IMR-90 (cell line): ENCODE data around the gene TBX1. TPM values are rescaled to one million over a fixed set of nuclear protein-coding genes. Genes with fewer than 3 reads are reported as not detected.

Experiments
- ATAC-seq: fragments of 200-7000 bp; cut with Tn5 transposase; 2 replicates; pipeline ENCODE4 v1.9.1; 2020; ENCODE audit warnings: low read depth, mild to moderate bottlenecking, moderate library complexity
- BruUV-seq: library from RNA; stranded (reverse); fragments of 400-500 nt; replicated peaks from 2 replicates; lab custom pipeline; 2021; lab: Mats Ljungman, UMichigan
- CTCF ChIA-PET: fragments of 300-600 bp; formaldehyde crosslinking; extraction: SDS; loops from one replicate; lab custom pipeline; 2021; ENCODE audit warnings: antibody characterized with exemption; lab: Yijun Ruan, JAX
- POLR2A ChIA-PET: fragments of 300-600 bp; sonication (Branson Sonifier 250); formaldehyde crosslinking; loops from one replicate; lab custom pipeline; 2022; ENCODE audit warnings: antibody characterized with exemption; ENCODE audit not compliant: unreplicated experiment; lab: Charles Lee
- DNase-seq: peaks from one replicate; pipeline ENCODE4 v3.0.0; 2013
- H2AFZ ChIP-seq: replicated peaks from 2 replicates; pipeline ENCODE3; 2013; ENCODE audit warnings: low read length, mild to moderate bottlenecking; ENCODE audit not compliant: poor library complexity
- H2AK5ac ChIP-seq: 2 replicates; pipeline ENCODE4 v1.6.1; 2013; ENCODE audit warnings: low read depth, low read length, inconsistent platforms
- H2AK9ac ChIP-seq: replicated peaks from 2 replicates; pipeline ENCODE3; 2013; ENCODE audit warnings: mild to moderate bottlenecking, low read depth, low read length, moderate library complexity; ENCODE audit not compliant: poor library complexity
- H2BK120ac ChIP-seq: 2 replicates; pipeline ENCODE4 v1.6.1; 2013; ENCODE audit warnings: low read depth, low read length, inconsistent platforms
- H2BK15ac ChIP-seq: 3 replicates; pipeline ENCODE4 v1.6.1; 2013; ENCODE audit warnings: low read depth, low read length, inconsistent platforms
- H2BK20ac ChIP-seq: 2 replicates; pipeline ENCODE4 v1.6.1; 2013; ENCODE audit warnings: low read depth, mild to moderate bottlenecking, inconsistent platforms, low read length, moderate library complexity
- H2BK5ac ChIP-seq: 2 replicates; pipeline ENCODE4 v1.6.1; 2013; ENCODE audit warnings: mild to moderate bottlenecking, low read depth, low read length, inconsistent platforms; ENCODE audit not compliant: poor library complexity, severe bottlenecking
- H3K14ac ChIP-seq: replicated peaks from 2 replicates; pipeline ENCODE4 v1.6.1; 2013; ENCODE audit warnings: low read depth, low read length, inconsistent platforms
- H3K18ac ChIP-seq: 2 replicates; pipeline ENCODE4 v1.6.1; 2013; ENCODE audit warnings: low read depth, low read length, control low read depth
- H3K23ac ChIP-seq: 2 replicates; pipeline ENCODE4 v1.6.1; 2013; ENCODE audit warnings: low read depth, low read length, inconsistent platforms
- H3K27ac ChIP-seq: 2 replicates; pipeline ENCODE4 v1.5.1; 2013; ENCODE audit warnings: mild to moderate bottlenecking, control low read depth, low read length; ENCODE audit not compliant: insufficient read depth
- H3K27me3 ChIP-seq: 2 replicates; pipeline ENCODE4 v1.6.1; 2013; ENCODE audit warnings: low read length; ENCODE audit not compliant: control insufficient read depth, insufficient read depth
- H3K36me3 ChIP-seq: 2 replicates; pipeline ENCODE4 v1.6.1; 2013; ENCODE audit warnings: low read length, mixed read lengths; ENCODE audit not compliant: control insufficient read depth, insufficient read depth
- H3K4ac ChIP-seq: 2 replicates; pipeline ENCODE4 v1.6.1; 2013; ENCODE audit warnings: low read depth, low read length, inconsistent platforms
- H3K4me1 ChIP-seq: 2 replicates; pipeline ENCODE4 v1.6.1; 2013; ENCODE audit warnings: low read length, mixed read lengths; ENCODE audit not compliant: control insufficient read depth, insufficient read depth
- H3K4me2 ChIP-seq: 2 replicates; pipeline ENCODE4 v1.6.1; 2013; ENCODE audit warnings: low read depth, mild to moderate bottlenecking, control low read depth, low read length, moderate library complexity
- H3K4me3 ChIP-seq: 2 replicates; pipeline ENCODE4 v1.5.1; 2013; ENCODE audit warnings: low read depth, mild to moderate bottlenecking, control low read depth, low read length, moderate library complexity; ENCODE audit not compliant: insufficient read depth
- H3K56ac ChIP-seq: 2 replicates; pipeline ENCODE4 v1.6.1; 2013; ENCODE audit warnings: low read length, inconsistent platforms; ENCODE audit not compliant: insufficient read depth; ENCODE audit errors: extremely low read depth
- H3K79me1 ChIP-seq, 2 experiments: 2 replicates each; pipeline ENCODE4 v1.6.1; 2013; ENCODE audit warnings: low read length in 2 of 2, inconsistent platforms in 1 of 2, low read depth in 1 of 2
- H3K9ac ChIP-seq: 2 replicates; pipeline ENCODE4 v1.6.1; 2013; ENCODE audit warnings: low read depth, low read length, control low read depth
- H3K9me1 ChIP-seq: 2 replicates; pipeline ENCODE4 v1.6.1; 2013; ENCODE audit warnings: low read length, inconsistent platforms; ENCODE audit not compliant: insufficient read depth
- H3K9me3 ChIP-seq: 2 replicates; pipeline ENCODE4 v1.6.1; 2013; ENCODE audit warnings: low read length; ENCODE audit not compliant: control insufficient read depth, insufficient read depth
- H4K20me1 ChIP-seq: 2 replicates; pipeline ENCODE4 v1.6.1; 2013; ENCODE audit warnings: low read length, inconsistent platforms; ENCODE audit not compliant: insufficient read depth
- H4K5ac ChIP-seq: 2 replicates; pipeline ENCODE4 v1.6.1; 2013; ENCODE audit warnings: mild to moderate bottlenecking, low read depth, low read length, control low read depth
- H4K8ac ChIP-seq, 2 experiments: 2 replicates each; pipeline ENCODE4 v1.6.1; 2013; ENCODE audit warnings: low read depth in 2 of 2, low read length in 2 of 2, control low read depth in 1 of 2, inconsistent platforms in 1 of 2
- H4K91ac ChIP-seq: 2 replicates; pipeline ENCODE4 v1.6.1; 2013; ENCODE audit warnings: low read depth, low read length, inconsistent platforms; ENCODE audit not compliant: insufficient read depth
- CEBPB ChIP-seq: IDR thresholded peaks from 2 replicates; pipeline ENCODE4 v1.6.1; 2012; ENCODE audit warnings: low read depth, low read length, improper control_type of control experiment
- CHD1 ChIP-seq: IDR thresholded peaks from 2 replicates; pipeline ENCODE4 v1.6.1; 2012; ENCODE audit warnings: low read depth, low read length, improper control_type of control experiment
- FOS ChIP-seq: fragments of 150-350 bp; IDR thresholded peaks from 2 replicates; pipeline ENCODE4 v1.6.1; 2016; ENCODE audit warnings: low read depth, low read length
- MAFK ChIP-seq: IDR thresholded peaks from 2 replicates; pipeline ENCODE4 v1.6.1; 2012; ENCODE audit warnings: low read depth, low read length, improper control_type of control experiment
- MAZ ChIP-seq: IDR thresholded peaks from 2 replicates; pipeline ENCODE4 v1.6.1; 2012; ENCODE audit warnings: low read depth, mild to moderate bottlenecking, low read length, improper control_type of control experiment, moderate library complexity, borderline replicate concordance
- NFE2L2 ChIP-seq: fragments of 150-350 bp; IDR thresholded peaks from 2 replicates; pipeline ENCODE4 v1.6.1; 2016; ENCODE audit warnings: low read depth, mild to moderate bottlenecking, low read length
- WGBS, 2 experiments: methylation state at CpG; one replicate each; pipeline versions ENCODE4 v1.1.5 to v1.1.7; 2013; ENCODE audit warnings: missing lambda C conversion rate in 2 of 2; ENCODE audit not compliant: insufficient read length in 1 of 2; ENCODE audit errors: extremely low coverage in 2 of 2; 5-methylcytosine and 5-hydroxymethylcytosine counted together
- dilution Hi-C: fragments of 300-500 bp; cut with HindIII; formaldehyde crosslinking; loops from one replicate; pipeline ENCODE4 v1.14.3; 2018; ENCODE audit warnings: low sequenced_read_pairs; ENCODE audit not compliant: unreplicated experiment
- in situ Hi-C: fragments of 300-500 bp; cut with MboI; formaldehyde crosslinking; loops from 3 replicates; pipeline ENCODE4 v1.14.3; 2019; ENCODE audit warnings: low sequenced_read_pairs, inconsistent platforms, mixed read lengths
- intact Hi-C: fragments of 100-400 bp; cut with micrococcal nuclease; formaldehyde crosslinking; loops from 2 replicates; pipeline ENCODE4 v1.10.0; 2022
- polyA plus RNA-seq, 3 experiments: library from polyadenylated mRNA; depleted of rRNA; stranded (reverse); fragments of >200 nt; gene quantifications; 2 replicates each; pipeline ENCODE4 v1.2.3, GENCODE V29; 2012; ENCODE audit warnings: low replicate concordance in 1 of 3
- total RNA-seq: library from RNA; depleted of rRNA; stranded (reverse); fragments of >200 nt; gene quantifications from 2 replicates; pipeline ENCODE4 v1.2.3, GENCODE V29; 2012
- TF ChIP-seq, protein P1 (sequence below): conservative IDR thresholded peaks from 2 replicates; pipeline ENCODE4 v1.5.1; 2012; ENCODE audit warnings: mild to moderate bottlenecking, low read depth, low read length, improper control_type of control experiment

Gene TBX1
- total and polyA plus RNA-seq, 2 of the 4 experiments (the other 2 are of a cell fraction), result 0.03 TPM; not detected in 1

DNA sequence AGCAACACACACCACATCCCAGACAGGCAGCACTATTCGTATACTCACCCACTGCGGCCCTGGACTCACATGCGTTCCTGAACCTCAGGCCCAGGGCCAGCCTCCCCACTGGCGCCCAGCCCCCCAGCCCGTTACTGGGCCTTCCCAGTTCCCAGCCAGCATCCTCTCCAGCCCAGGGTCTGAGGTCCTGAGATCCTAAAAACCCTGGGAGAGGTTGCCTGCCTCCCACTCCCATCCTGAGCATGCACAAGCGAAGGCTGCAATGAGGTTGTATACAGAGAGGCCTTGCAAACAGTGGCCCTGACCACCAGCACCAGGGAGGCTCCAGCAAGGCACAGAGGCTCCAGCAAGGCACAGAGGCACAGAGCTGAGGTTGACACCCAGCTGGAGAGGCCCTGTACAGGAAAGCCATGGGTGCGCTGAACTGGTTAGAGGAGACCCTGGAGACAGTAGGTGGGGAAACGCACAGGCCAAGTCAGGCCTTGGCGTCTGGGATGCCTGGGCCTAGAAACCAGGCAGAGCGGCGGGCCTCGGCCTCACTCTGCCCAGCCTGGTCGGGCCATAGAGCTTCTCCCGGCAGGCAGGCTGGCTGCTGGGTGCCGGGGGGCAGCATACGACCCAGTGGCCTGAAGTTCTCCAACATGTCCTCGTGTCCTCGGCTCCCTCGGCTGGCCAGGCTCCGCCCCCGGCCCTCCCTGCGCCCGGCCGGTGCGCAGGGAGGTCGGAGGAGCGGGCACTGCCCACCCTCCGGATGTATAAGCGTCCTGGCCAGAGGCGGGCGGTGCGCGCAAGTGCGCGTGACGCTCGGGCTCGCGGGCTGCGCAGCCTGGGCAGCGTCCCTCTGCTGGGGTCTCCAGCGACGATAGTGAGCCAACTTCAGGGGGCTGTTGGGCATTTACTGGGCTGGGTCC, 2.3 kb upstream of the TBX1 start:
- Histone ChIP-seq H3K4me1 (peaks cover 4% of the 10 kb centered on the region; the same call in 1 of the 2 replicates), H2AK5ac (no peak overlapping the region), H3K27ac (no peak overlapping the region), H4K8ac (no peak overlapping the region), H2BK20ac (no peak overlapping the region), H2AK9ac (no peak overlapping the region), H2AFZ (peak overlapping the region; percentile 21), H3K56ac (no peak overlapping the region), H2BK15ac (no peak overlapping the region), H3K14ac (no peak overlapping the region), H4K91ac (no peak overlapping the region), H3K4me2 (no peak overlapping the region), H3K4ac (no peak overlapping the region), H2BK120ac (no peak overlapping the region), H2BK5ac (no peak overlapping the region), H4K20me1 (peaks cover 6% of the 10 kb centered on the region; the same call in 1 of the 2 replicates), H3K27me3 (peaks cover 94% of the 10 kb centered on the region), H4K5ac (no peak overlapping the region), H3K9ac (no peak overlapping the region), H3K4me3 (no peak overlapping the region), H3K36me3 (no peaks in the 10 kb centered on the region), H3K23ac (no peak overlapping the region), H3K9me1 (peaks cover 1% of the 10 kb centered on the region), H3K9me3 (no peaks in the 10 kb centered on the region), H3K79me1 (no peaks in the 10 kb centered on the region), H3K18ac (no peak overlapping the region)
- 17% methylated on average over 29 of the region's 43 CpGs; no CpG with 5 or more reads in 1 of the 2 experiments for WGBS, 2 experiments
- BruUV-seq, result no TSS peak
- ATAC-seq (no peak), DNase-seq (no peak)
- CTCF ChIA-PET, result no interaction called here
- no peak for TF ChIP-seq MAFK
- TF ChIP-seq, protein P1, sequence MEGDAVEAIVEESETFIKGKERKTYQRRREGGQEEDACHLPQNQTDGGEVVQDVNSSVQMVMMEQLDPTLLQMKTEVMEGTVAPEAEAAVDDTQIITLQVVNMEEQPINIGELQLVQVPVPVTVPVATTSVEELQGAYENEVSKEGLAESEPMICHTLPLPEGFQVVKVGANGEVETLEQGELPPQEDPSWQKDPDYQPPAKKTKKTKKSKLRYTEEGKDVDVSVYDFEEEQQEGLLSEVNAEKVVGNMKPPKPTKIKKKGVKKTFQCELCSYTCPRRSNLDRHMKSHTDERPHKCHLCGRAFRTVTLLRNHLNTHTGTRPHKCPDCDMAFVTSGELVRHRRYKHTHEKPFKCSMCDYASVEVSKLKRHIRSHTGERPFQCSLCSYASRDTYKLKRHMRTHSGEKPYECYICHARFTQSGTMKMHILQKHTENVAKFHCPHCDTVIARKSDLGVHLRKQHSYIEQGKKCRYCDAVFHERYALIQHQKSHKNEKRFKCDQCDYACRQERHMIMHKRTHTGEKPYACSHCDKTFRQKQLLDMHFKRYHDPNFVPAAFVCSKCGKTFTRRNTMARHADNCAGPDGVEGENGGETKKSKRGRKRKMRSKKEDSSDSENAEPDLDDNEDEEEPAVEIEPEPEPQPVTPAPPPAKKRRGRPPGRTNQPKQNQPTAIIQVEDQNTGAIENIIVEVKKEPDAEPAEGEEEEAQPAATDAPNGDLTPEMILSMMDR, result no peak
- no peak for TF ChIP-seq NFE2L2
- no peak for TF ChIP-seq CHD1
- no peak for TF ChIP-seq CEBPB
- TF ChIP-seq FOS, result no peak
- TF ChIP-seq MAZ, result no peak
- intact Hi-C loops, result no loop called here
- POLR2A ChIA-PET, result no interaction called here
- dilution Hi-C loops, result no loop called here
- in situ Hi-C loops, result no loop called here
